HepG2 (cell line): ENCODE data around the gene CHPF. TPM values are rescaled to one million over a fixed set of nuclear protein-coding genes. Genes with fewer than 3 reads are reported as not detected.

ENCODE experiments used
- FOXP1 ChIP-seq, 2 experiments: fragments of 450-650 bp in 1 of 2; IDR thresholded peaks; 2 replicates each; pipeline ENCODE4 v1.6.1; 2017 to 2018; ENCODE audit warnings: antibody characterized with exemption in 1 of 2
- KMT2B ChIP-seq: IDR thresholded peaks from 2 replicates; pipeline ENCODE4 v1.6.1; 2016; ENCODE audit warnings: missing genetic modification reagents, missing compliant biosample characterization
- MIER2 ChIP-seq: IDR thresholded peaks from 2 replicates; pipeline ENCODE4 v1.6.1; 2016; ENCODE audit warnings: missing biosample characterization, missing genetic modification reagents
- ZKSCAN8 ChIP-seq: IDR thresholded peaks from 2 replicates; pipeline ENCODE4 v1.6.1; 2016; ENCODE audit warnings: borderline replicate concordance, missing genetic modification reagents, missing compliant biosample characterization
- ZMAT3 ChIP-seq: sonication (generic); formaldehyde crosslinking; conservative IDR thresholded peaks from 2 replicates; pipeline ENCODE4 v1.7.0; 2021; ENCODE audit warnings: missing genetic modification reagents
- ZNF572 ChIP-seq: sonication (generic); formaldehyde crosslinking; IDR thresholded peaks from 2 replicates; pipeline ENCODE4 v1.5.1; 2020; ENCODE audit warnings: mild to moderate bottlenecking, missing genetic modification reagents
- polyA plus RNA-seq, 8 experiments: library from polyadenylated mRNA; depleted of rRNA in 3 of 8; stranded (reverse) in 7 of 8; unstranded in 1 of 8; fragments of >200 nt; fragmentation: Illumina TruSeq in 4 of 8; extraction: Trizol in 4 of 8; gene quantifications; 2 replicates each; pipeline versions ENCODE4 v1.2.1 to v1.2.3, GENCODE V29; 2011 to 2016; ENCODE audit warnings: low read depth in 4 of 8, missing spikeins in 1 of 8, mixed read lengths in 1 of 8; ENCODE audit not compliant: insufficient read depth in 1 of 8
- total RNA-seq, 5 experiments: library from RNA; depleted of rRNA; stranded (reverse); fragments of >200 nt; fragmentation: Illumina TruSeq; extraction: Trizol; gene quantifications; 2 replicates each; pipeline ENCODE4 v1.2.3, GENCODE V29; 2016; ENCODE audit warnings: low read depth in 1 of 5
- TF ChIP-seq, protein P1 (sequence below): sonication (generic); formaldehyde crosslinking; IDR thresholded peaks from 2 replicates; pipeline ENCODE4 v1.5.1; 2020; ENCODE audit warnings: missing genetic modification reagents, mild to moderate bottlenecking, borderline replicate concordance
- TF ChIP-seq, protein P2 (sequence below): sonication (generic); formaldehyde crosslinking; IDR thresholded peaks from 2 replicates; pipeline ENCODE4 v1.4.0; 2020; ENCODE audit warnings: missing genetic modification reagents
- TF ChIP-seq, protein P3 (sequence below): IDR thresholded peaks from 2 replicates; pipeline ENCODE4 v1.6.1; 2016; ENCODE audit warnings: missing compliant biosample characterization, missing genetic modification reagents, borderline replicate concordance
- TF ChIP-seq, protein P4 (sequence below): sonication (generic); formaldehyde crosslinking; IDR thresholded peaks from 2 replicates; pipeline ENCODE4 v1.5.0; 2020; ENCODE audit warnings: mild to moderate bottlenecking, missing genetic modification reagents
- TF ChIP-seq, protein P5 (sequence below): sonication (generic); formaldehyde crosslinking; IDR thresholded peaks from 2 replicates; pipeline ENCODE4 v1.9.0; 2021; ENCODE audit warnings: missing genetic modification reagents, borderline replicate concordance
- TF ChIP-seq, protein P6 (sequence below): sonication (generic); formaldehyde crosslinking; conservative IDR thresholded peaks from 2 replicates; pipeline ENCODE4 v1.8.1; 2023; ENCODE audit warnings: missing genetic modification reagents
- TF ChIP-seq, protein P7 (sequence below): sonication (generic); formaldehyde crosslinking; IDR thresholded peaks from 2 replicates; pipeline ENCODE4 v1.8.0; 2022; ENCODE audit warnings: missing genetic modification reagents, low read depth, mild to moderate bottlenecking, borderline replicate concordance
- TF ChIP-seq, protein P8 (sequence below): sonication (generic); formaldehyde crosslinking; IDR thresholded peaks from 2 replicates; pipeline ENCODE4 v1.4.0; 2020; ENCODE audit warnings: missing genetic modification reagents

Gene CHPF
- total and polyA plus RNA-seq, 2 of the 13 experiments (the other 11 are each of a cell fraction or from before 2014, with no cell fraction given): 79.6 to 111 TPM

DNA sequence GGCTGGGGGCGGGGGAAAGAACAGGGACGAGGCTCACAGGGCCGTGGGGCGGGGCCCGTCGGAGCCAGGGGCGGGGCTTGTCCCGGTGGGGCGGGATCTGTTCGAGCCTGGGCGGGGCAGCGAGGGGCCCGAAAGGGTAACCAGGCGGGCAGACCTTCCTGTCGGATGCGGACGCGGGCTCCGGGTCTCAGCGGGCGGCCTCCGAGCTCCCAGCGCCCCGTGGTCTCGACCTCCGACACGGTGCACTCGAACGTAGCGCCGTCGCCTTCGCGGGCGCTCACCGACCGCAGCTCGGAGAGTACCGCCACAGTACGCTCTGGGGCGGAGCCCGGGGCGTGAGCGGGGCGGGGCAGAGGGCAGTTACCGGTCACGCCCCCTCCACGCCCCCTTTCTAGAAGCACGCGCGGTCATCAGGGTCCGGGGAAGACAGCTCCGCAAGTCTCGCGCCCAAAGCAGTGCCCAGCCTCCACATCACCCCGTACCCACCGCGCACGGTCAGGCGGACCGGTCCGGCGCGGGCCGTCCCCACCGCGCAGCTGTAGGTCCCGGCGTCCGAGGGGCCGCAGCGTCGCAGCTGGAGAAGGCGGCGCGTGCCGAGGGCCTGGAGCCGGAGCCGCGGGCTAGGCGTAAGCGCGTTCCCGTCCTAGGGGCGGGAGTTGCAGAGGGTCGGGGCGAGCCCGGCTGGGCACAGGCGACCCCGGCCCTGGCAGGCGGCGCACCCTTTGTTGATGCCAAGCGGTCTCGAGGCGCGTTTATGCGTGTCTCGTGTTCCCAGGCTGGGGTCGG, 9.0 kb upstream of the CHPF start (continued):
- TF ChIP-seq, protein P1, sequence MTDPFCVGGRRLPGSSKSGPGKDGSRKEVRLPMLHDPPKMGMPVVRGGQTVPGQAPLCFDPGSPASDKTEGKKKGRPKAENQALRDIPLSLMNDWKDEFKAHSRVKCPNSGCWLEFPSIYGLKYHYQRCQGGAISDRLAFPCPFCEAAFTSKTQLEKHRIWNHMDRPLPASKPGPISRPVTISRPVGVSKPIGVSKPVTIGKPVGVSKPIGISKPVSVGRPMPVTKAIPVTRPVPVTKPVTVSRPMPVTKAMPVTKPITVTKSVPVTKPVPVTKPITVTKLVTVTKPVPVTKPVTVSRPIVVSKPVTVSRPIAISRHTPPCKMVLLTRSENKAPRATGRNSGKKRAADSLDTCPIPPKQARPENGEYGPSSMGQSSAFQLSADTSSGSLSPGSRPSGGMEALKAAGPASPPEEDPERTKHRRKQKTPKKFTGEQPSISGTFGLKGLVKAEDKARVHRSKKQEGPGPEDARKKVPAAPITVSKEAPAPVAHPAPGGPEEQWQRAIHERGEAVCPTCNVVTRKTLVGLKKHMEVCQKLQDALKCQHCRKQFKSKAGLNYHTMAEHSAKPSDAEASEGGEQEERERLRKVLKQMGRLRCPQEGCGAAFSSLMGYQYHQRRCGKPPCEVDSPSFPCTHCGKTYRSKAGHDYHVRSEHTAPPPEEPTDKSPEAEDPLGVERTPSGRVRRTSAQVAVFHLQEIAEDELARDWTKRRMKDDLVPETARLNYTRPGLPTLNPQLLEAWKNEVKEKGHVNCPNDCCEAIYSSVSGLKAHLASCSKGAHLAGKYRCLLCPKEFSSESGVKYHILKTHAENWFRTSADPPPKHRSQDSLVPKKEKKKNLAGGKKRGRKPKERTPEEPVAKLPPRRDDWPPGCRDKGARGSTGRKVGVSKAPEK (CRISPR knock-in tag): no peak
- TF ChIP-seq, protein P2, sequence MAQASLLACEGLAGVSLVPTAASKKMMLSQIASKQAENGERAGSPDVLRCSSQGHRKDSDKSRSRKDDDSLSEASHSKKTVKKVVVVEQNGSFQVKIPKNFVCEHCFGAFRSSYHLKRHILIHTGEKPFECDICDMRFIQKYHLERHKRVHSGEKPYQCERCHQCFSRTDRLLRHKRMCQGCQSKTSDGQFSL (CRISPR knock-in tag): no peak
- TF ChIP-seq ZNF572 (no peak), ZKSCAN8 (CRISPR knock-in tag) (no peak), ZMAT3 (peak; percentile 78), MIER2 (peak; percentile 11; the same call in 1 of the 2 replicates), KMT2B (CRISPR knock-in tag) (no peak), FOXP1 (IDR thresholded peaks at IDR 0.05) (no peak), FOXP1 (CRISPR knock-in tag; IDR thresholded peaks at IDR 0.05) (no peak)
- TF ChIP-seq, protein P3, sequence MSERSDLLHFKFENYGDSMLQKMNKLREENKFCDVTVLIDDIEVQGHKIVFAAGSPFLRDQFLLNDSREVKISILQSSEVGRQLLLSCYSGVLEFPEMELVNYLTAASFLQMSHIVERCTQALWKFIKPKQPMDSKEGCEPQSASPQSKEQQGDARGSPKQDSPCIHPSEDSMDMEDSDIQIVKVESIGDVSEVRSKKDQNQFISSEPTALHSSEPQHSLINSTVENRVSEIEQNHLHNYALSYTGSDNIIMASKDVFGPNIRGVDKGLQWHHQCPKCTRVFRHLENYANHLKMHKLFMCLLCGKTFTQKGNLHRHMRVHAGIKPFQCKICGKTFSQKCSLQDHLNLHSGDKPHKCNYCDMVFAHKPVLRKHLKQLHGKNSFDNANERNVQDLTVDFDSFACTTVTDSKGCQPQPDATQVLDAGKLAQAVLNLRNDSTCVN (CRISPR knock-in tag): peak; percentile 46; the same call in 1 of the 2 replicates
- TF ChIP-seq, protein P4, sequence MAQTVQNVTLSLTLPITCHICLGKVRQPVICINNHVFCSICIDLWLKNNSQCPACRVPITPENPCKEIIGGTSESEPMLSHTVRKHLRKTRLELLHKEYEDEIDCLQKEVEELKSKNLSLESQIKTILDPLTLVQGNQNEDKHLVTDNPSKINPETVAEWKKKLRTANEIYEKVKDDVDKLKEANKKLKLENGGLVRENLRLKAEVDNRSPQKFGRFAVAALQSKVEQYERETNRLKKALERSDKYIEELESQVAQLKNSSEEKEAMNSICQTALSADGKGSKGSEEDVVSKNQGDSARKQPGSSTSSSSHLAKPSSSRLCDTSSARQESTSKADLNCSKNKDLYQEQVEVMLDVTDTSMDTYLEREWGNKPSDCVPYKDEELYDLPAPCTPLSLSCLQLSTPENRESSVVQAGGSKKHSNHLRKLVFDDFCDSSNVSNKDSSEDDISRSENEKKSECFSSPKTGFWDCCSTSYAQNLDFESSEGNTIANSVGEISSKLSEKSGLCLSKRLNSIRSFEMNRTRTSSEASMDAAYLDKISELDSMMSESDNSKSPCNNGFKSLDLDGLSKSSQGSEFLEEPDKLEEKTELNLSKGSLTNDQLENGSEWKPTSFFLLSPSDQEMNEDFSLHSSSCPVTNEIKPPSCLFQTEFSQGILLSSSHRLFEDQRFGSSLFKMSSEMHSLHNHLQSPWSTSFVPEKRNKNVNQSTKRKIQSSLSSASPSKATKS (CRISPR knock-in tag): no peak; the same call in 1 of the 2 replicates
- TF ChIP-seq, protein P5, sequence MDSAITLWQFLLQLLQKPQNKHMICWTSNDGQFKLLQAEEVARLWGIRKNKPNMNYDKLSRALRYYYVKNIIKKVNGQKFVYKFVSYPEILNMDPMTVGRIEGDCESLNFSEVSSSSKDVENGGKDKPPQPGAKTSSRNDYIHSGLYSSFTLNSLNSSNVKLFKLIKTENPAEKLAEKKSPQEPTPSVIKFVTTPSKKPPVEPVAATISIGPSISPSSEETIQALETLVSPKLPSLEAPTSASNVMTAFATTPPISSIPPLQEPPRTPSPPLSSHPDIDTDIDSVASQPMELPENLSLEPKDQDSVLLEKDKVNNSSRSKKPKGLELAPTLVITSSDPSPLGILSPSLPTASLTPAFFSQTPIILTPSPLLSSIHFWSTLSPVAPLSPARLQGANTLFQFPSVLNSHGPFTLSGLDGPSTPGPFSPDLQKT (CRISPR knock-in tag): no peak; the same call in 1 of the 2 replicates
- TF ChIP-seq, protein P6, sequence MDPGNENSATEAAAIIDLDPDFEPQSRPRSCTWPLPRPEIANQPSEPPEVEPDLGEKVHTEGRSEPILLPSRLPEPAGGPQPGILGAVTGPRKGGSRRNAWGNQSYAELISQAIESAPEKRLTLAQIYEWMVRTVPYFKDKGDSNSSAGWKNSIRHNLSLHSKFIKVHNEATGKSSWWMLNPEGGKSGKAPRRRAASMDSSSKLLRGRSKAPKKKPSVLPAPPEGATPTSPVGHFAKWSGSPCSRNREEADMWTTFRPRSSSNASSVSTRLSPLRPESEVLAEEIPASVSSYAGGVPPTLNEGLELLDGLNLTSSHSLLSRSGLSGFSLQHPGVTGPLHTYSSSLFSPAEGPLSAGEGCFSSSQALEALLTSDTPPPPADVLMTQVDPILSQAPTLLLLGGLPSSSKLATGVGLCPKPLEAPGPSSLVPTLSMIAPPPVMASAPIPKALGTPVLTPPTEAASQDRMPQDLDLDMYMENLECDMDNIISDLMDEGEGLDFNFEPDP (CRISPR knock-in tag): peak; percentile 93; the same call in 1 of the 2 replicates
- TF ChIP-seq, protein P7, sequence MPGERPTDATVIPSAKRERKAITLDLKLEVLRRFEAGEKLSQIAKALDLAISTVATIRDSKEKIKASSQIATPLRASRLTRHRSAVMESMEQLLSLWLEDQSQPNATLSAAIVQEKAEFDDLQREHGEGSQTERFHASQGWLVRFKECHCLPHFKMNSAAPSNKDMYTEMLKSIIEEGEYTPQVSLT (CRISPR knock-in tag): no peak; the same call in 1 of the 2 replicates
- TF ChIP-seq, protein P8, sequence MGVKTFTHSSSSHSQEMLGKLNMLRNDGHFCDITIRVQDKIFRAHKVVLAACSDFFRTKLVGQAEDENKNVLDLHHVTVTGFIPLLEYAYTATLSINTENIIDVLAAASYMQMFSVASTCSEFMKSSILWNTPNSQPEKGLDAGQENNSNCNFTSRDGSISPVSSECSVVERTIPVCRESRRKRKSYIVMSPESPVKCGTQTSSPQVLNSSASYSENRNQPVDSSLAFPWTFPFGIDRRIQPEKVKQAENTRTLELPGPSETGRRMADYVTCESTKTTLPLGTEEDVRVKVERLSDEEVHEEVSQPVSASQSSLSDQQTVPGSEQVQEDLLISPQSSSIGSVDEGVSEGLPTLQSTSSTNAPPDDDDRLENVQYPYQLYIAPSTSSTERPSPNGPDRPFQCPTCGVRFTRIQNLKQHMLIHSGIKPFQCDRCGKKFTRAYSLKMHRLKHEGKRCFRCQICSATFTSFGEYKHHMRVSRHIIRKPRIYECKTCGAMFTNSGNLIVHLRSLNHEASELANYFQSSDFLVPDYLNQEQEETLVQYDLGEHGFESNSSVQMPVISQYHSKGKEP (CRISPR knock-in tag): 0 out of 2 replicates have a peak, but pooled peaks have one; percentile 37
